GM03348 (cell line): ENCODE results near the gene SELPLG.
A peak's percentile ranks its signal among the peaks of the same experiment; 100 is the strongest.
"Not testable (repeated sequence)": the region's sequence is repeated elsewhere in the genome, so short reads cannot be mapped to it uniquely, and the experiment has no call there.

Experiments used
- DNase-seq: peaks from one replicate; pipeline ENCODE4 v3.0.0; 2012; ENCODE audit warnings: low spot score

SELPLG gene

GRCh38 chr12:108633534-108634248, at the start of gene SELPLG:
Gene SELPLG (minus strand): TSS chr12:108633894. CDS start chr12:108624307, 9,587 bp downstream.
- DNase-seq: no peak

GRCh38 chr12:108681317-108681716, 47.6 kb upstream of the SELPLG start:
- DNase-seq: no peak

- no peak for DNase-seq
Measured at GRCh38 chr12:108679106-108679681, 45.5 kb upstream of the SELPLG start.

- no peak for DNase-seq
Measured at GRCh38 chr12:108678104-108678730, 44.5 kb upstream of the SELPLG start.

GRCh38 chr12:108677381-108677780, 43.7 kb upstream of the SELPLG start:
- DNase-seq: no peak

GRCh38 chr12:108676707-108677106, 43.0 kb upstream of the SELPLG start:
- DNase-seq: no peak

- DNase-seq: no peak
Measured at GRCh38 chr12:108675792-108676191, 42.1 kb upstream of the SELPLG start.

- no peak for DNase-seq
Measured at GRCh38 chr12:108672054-108672453, 38.4 kb upstream of the SELPLG start.

GRCh38 chr12:108671110-108671509, 37.4 kb upstream of the SELPLG start:
- DNase-seq: no peak

- no peak for DNase-seq
Measured at GRCh38 chr12:108670066-108670631, 36.5 kb upstream of the SELPLG start.

GRCh38 chr12:108668542-108668941, 34.8 kb upstream of the SELPLG start:
- peak; percentile 45 for DNase-seq

GRCh38 chr12:108668063-108668462, 34.4 kb upstream of the SELPLG start:
- no peak for DNase-seq

- DNase-seq: no peak
Measured at GRCh38 chr12:108667349-108667748, 33.7 kb upstream of the SELPLG start.

GRCh38 chr12:108666401-108666881, 32.7 kb upstream of the SELPLG start:
- DNase-seq: peak; percentile 40

- DNase-seq: no peak
Measured at GRCh38 chr12:108665608-108666202, 32.0 kb upstream of the SELPLG start.

- peak; percentile 85 for DNase-seq
Measured at GRCh38 chr12:108664338-108665258, 30.9 kb upstream of the SELPLG start.

- no peak for DNase-seq
Measured at GRCh38 chr12:108663324-108664015, 29.8 kb upstream of the SELPLG start.

- not testable (repeated sequence) for DNase-seq
Measured at GRCh38 chr12:108658115-108658514, 24.4 kb upstream of the SELPLG start.

GRCh38 chr12:108657130-108657745, 23.5 kb upstream of the SELPLG start:
- DNase-seq: no peak

GRCh38 chr12:108656247-108656646, 22.6 kb upstream of the SELPLG start:
- not testable (repeated sequence) for DNase-seq
